TTC549 (cell line): ENCODE results near the gene JPH3.
"Not testable (repeated sequence)": the region's sequence is repeated elsewhere in the genome, so short reads cannot be mapped to it uniquely, and the experiment has no call there.

ENCODE experiments used
- FAIRE-seq: peaks from 2 replicates; lab custom pipeline; 2012; peaks lifted over from hg19 to GRCh38; lab: Jason Lieb, UNC

JPH3 gene

GRCh38 chr16:87715658-87716057, 113.3 kb downstream of the JPH3 start:
- FAIRE-seq, result no peak

- not testable (repeated sequence) for FAIRE-seq
Measured at GRCh38 chr16:87718831-87719230, 116.5 kb downstream of the JPH3 start.

- no peak for FAIRE-seq
Measured at GRCh38 chr16:87720446-87720845, 118.1 kb downstream of the JPH3 start.

GRCh38 chr16:87721622-87722585, 119.6 kb downstream of the JPH3 start:
- FAIRE-seq, result no peak

GRCh38 chr16:87722590-87723225, 120.4 kb downstream of the JPH3 start:
- FAIRE-seq, result no peak

GRCh38 chr16:87723226-87723623, 120.9 kb downstream of the JPH3 start:
- FAIRE-seq, result no peak

- FAIRE-seq, result no peak
Measured at GRCh38 chr16:87724490-87725291, 122.4 kb downstream of the JPH3 start.

- FAIRE-seq, result no peak
Measured at GRCh38 chr16:87725596-87726235, 123.4 kb downstream of the JPH3 start.

- not testable (repeated sequence) for FAIRE-seq
Measured at GRCh38 chr16:87726577-87726976, 124.3 kb downstream of the JPH3 start.

- FAIRE-seq, result no peak
Measured at GRCh38 chr16:87727346-87727745, 125.0 kb downstream of the JPH3 start.

GRCh38 chr16:87728026-87728425, 125.7 kb downstream of the JPH3 start:
- FAIRE-seq, result no peak

- no peak for FAIRE-seq
Measured at GRCh38 chr16:87729266-87729954, 127.1 kb downstream of the JPH3 start.

GRCh38 chr16:87731607-87732006, 129.3 kb downstream of the JPH3 start:
- no peak for FAIRE-seq

GRCh38 chr16:87733190-87733589, 130.9 kb downstream of the JPH3 start:
- FAIRE-seq, result no peak

GRCh38 chr16:87734644-87735043, 132.3 kb downstream of the JPH3 start:
- no peak for FAIRE-seq

- FAIRE-seq, result no peak
Measured at GRCh38 chr16:87735270-87736007, 133.1 kb downstream of the JPH3 start.

- no peak for FAIRE-seq
Measured at GRCh38 chr16:87736008-87736382, 133.7 kb downstream of the JPH3 start.

GRCh38 chr16:87739801-87740200, 137.5 kb downstream of the JPH3 start:
- no peak for FAIRE-seq

- no peak for FAIRE-seq
Measured at GRCh38 chr16:87740441-87740840, 138.1 kb downstream of the JPH3 start.

- FAIRE-seq, result no peak
Measured at GRCh38 chr16:87740909-87741424, 138.7 kb downstream of the JPH3 start.
